Left lung (tissue), 10 donors: Measurements from ENCODE around the gene TOLLIP. TPM values are rescaled to one million over a fixed set of nuclear protein-coding genes. Genes with fewer than 3 reads are reported as not detected.
A peak's percentile ranks its signal among the peaks of the same experiment; 100 is the strongest.

Source experiments
- ATAC-seq: fragments of 200-7000 bp; cut with Tn5 transposase; one replicate; pipeline ENCODE4 v1.9.1; 2020; ENCODE audit warnings: moderate library complexity
- DNase-seq, 4 donors: peaks; one replicate each; pipeline ENCODE4 v3.0.0-alpha.2; 2013 to 2020
- H3K27ac ChIP-seq, 2 donors: fragments of 200-600 bp; sonication (generic) in 1 of 2; one replicate each; pipeline versions ENCODE4 v1.5.0 to v1.8.0; 2020 to 2021
- H3K27me3 ChIP-seq, 2 donors: fragments of 200-600 bp; sonication (generic) in 1 of 2; one replicate each; pipeline versions ENCODE4 v1.5.0 to v1.8.0; 2020 to 2021
- H3K36me3 ChIP-seq, 2 donors: fragments of 200-600 bp; sonication (generic) in 1 of 2; one replicate each; pipeline versions ENCODE4 v1.5.0 to v1.8.0; 2020 to 2021
- H3K4me1 ChIP-seq, 2 donors: fragments of 200-600 bp; one replicate each; pipeline ENCODE4 v1.8.0; 2021
- H3K4me3 ChIP-seq, 2 donors: fragments of 200-600 bp; sonication (generic) in 1 of 2; one replicate each; pipeline versions ENCODE4 v1.5.0 to v1.8.0; 2020 to 2021; ENCODE audit warnings: mild to moderate bottlenecking in 1 of 2
- H3K9me3 ChIP-seq, 2 donors: fragments of 200-600 bp; sonication (generic) in 1 of 2; one replicate each; pipeline versions ENCODE4 v1.5.0 to v1.8.0; 2020 to 2021
- CTCF ChIP-seq, 2 donors: fragments of 200-600 bp; sonication (generic) in 1 of 2; IDR thresholded peaks; one replicate each; pipeline versions ENCODE4 v1.5.0 to v1.8.0; 2021; ENCODE audit warnings: antibody characterized with exemption in 2 of 2
- intact Hi-C, 2 donors: fragments of 100-400 bp; cut with DNase I; formaldehyde crosslinking; loops; one replicate each; pipeline versions ENCODE4 v1.11.2 to v1.14.2; 2022
- polyA plus RNA-seq, 6 donors: library from polyadenylated mRNA; unstranded; fragments of 120-200 nt; gene quantifications; one replicate each; pipeline ENCODE4 v1.2.1, GENCODE V29; 2013; ENCODE audit not compliant: insufficient read length in 6 of 6
- total RNA-seq, 2 donors: library from RNA; stranded (reverse); fragmentation: NEBNext Ultra II Directional; extraction: Animal tissue kit (Norgen Biotek cat#: 25700); gene quantifications; one replicate each; pipeline ENCODE4 v1.2.1, GENCODE V29; 2021
- donor health status: DM: no; HTN: yes; CAD: no.
- donor health status: DM: no; HTN: no; CAD: no.

The TOLLIP gene
- total and polyA plus RNA-seq, 8 donors: 22.4 to 63.5 (median 27.2) TPM

GRCh38 chr11:1335811-1336761 is 26.7 kb upstream of the TOLLIP start:
- no peaks in the 10 kb centered on the region for H3K36me3 ChIP-seq
- peak overlapping the region; percentile 17 to 44 for H3K4me3 ChIP-seq
- peak overlapping the region in 1 of 2 donors; percentile 84 for H3K27ac ChIP-seq
- no peak for TF ChIP-seq CTCF (IDR thresholded peaks at IDR 0.05)
- peaks cover 0 to 12% of the 10 kb centered on the region in 2 donors for H3K27me3 ChIP-seq
- peaks cover 8 to 27% of the 10 kb centered on the region in 2 donors for H3K4me1 ChIP-seq
- intact Hi-C loops: no loop called here
- DNase-seq (peak; percentile 68 to 88 (median 78)), ATAC-seq (peak; percentile 72)
- no peaks in the 10 kb centered on the region for H3K9me3 ChIP-seq

GRCh38 chr11:1335264-1335810 is 25.9 kb upstream of the TOLLIP start:
- no peak for TF ChIP-seq CTCF (IDR thresholded peaks at IDR 0.05)
- Histone ChIP-seq H3K27me3 (peaks cover 0 to 20% of the 10 kb centered on the region in 2 donors), H3K4me3 (peak overlapping the region in 1 of 2 donors; percentile 44), H3K36me3 (no peaks in the 10 kb centered on the region), H3K27ac (peak overlapping the region in 1 of 2 donors; percentile 84), H3K4me1 (peaks cover 8 to 27% of the 10 kb centered on the region in 2 donors), H3K9me3 (no peaks in the 10 kb centered on the region)
- intact Hi-C loops: no loop called here
- ATAC-seq (no peak), DNase-seq (no peak)

- no peak for TF ChIP-seq CTCF (IDR thresholded peaks at IDR 0.05)
- ATAC-seq (no peak), DNase-seq (no peak)
- H3K36me3 ChIP-seq: no peaks in the 10 kb centered on the region
- peaks cover 0 to 23% of the 10 kb centered on the region in 2 donors for H3K27me3 ChIP-seq
- no peak overlapping the region for H3K4me3 ChIP-seq
- H3K4me1 ChIP-seq: peaks cover 8 to 27% of the 10 kb centered on the region in 2 donors
- H3K27ac ChIP-seq: no peak overlapping the region
- intact Hi-C loops: no loop called here
- H3K9me3 ChIP-seq: no peaks in the 10 kb centered on the region
Measured at GRCh38 chr11:1333860-1334259, 24.4 kb upstream of the TOLLIP start.

GRCh38 chr11:1333091-1333772 is 23.8 kb upstream of the TOLLIP start:
- intact Hi-C loops: no loop called here
- H3K4me1 ChIP-seq: peaks cover 8 to 27% of the 10 kb centered on the region in 2 donors
- no peak overlapping the region for H3K27ac ChIP-seq
- DNase-seq: no peak
- TF ChIP-seq CTCF (IDR thresholded peaks at IDR 0.05): no peak
- peaks cover 0 to 3% of the 10 kb centered on the region in 2 donors for H3K9me3 ChIP-seq
- ATAC-seq: no peak
- H3K4me3 ChIP-seq: no peak overlapping the region
- H3K27me3 ChIP-seq: peaks cover 0 to 23% of the 10 kb centered on the region in 2 donors
- H3K36me3 ChIP-seq: no peaks in the 10 kb centered on the region
